Left renal pelvis (tissue), 4 donors: ENCODE data around the gene RGS12. TPM values are rescaled to one million over a fixed set of nuclear protein-coding genes. Genes with fewer than 3 reads are reported as not detected.
A peak's percentile ranks its signal among the peaks of the same experiment; 100 is the strongest.
"Not testable (repeated sequence)": the region's sequence is repeated elsewhere in the genome, so short reads cannot be mapped to it uniquely, and the experiment has no call there.

Experiments used
- DNase-seq, 4 donors: peaks; one replicate each; pipeline ENCODE4 v3.0.0-alpha.2; 2013; ENCODE audit warnings: low read depth in 4 of 4, low spot score in 3 of 4
- polyA plus RNA-seq, 4 donors: library from polyadenylated mRNA; unstranded; fragments of 120-200 nt; gene quantifications; one replicate each; pipeline ENCODE4 v1.2.1, GENCODE V29; 2013; ENCODE audit not compliant: insufficient read length in 4 of 4

RGS12 gene
- polyA plus RNA-seq, 4 donors = 33.4 to 61.7 (median 47.2) TPM

GRCh38 chr4:3295837-3296624, 3.2 kb downstream of the RGS12 start:
- DNase-seq = no peak

DNA sequence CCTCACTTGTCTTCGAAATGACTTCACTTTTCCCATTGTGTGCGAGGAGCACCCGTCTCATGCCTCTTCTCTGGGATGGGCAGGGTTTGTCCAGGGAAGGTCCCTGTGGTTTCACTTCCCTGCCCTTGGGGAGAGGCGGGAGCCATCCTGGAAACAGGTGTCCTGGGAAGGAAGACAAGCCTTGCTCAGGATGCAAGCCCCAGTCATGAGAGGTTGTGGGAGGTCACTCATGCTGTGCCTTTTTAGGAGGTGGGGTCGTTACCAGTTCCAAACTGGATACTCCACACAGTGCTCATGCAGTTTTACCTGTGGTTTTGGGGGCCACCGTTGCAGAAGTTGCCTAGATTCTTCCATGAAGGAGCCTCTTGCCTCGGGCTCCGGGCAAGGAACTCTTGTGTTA, 3.8 kb downstream of the RGS12 start:
- no peak for DNase-seq

- no peak for DNase-seq
Measured at GRCh38 chr4:3297066-3297859, 4.4 kb downstream of the RGS12 start.

DNA sequence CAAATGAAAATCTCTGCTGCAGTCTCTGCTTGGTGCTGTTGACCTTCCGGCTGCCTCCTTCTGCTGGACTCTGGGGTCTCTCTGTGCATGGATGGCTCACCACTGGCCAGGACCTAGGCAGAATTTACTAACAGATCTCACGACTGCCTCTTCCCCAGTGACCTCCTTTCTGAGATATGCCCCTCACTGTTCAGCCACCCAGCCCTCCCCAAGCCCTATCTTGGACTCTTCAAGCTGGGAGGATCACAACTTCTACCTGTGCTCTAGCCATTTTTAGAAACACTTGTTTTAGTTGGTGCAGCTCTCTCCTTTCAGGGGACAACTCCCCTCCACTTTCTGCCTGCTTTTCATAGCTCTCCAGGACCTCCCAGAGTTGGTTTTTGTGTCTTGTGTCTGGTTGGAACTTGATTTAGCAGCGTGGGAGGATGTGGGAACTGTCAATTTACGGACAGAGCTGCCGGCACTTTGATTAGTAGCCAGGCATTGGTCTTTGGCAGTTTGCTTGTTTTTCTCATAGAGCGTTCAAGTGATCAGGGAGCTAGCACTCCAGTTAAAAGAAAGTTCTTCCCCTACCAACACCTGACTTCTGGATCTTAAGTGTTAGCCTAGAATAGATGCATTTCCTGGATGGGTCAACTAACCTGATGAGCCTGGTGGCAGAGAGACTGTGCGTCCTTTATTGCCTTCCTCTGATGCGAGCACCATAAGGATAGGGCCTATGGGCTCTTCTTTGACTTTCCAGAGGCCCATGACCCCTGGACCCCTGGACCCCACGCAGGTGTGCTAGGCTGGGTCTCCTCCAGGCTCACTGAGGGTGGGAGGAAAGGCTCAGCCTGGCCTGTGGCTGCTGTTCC, 6.5 kb downstream of the RGS12 start:
- no peak for DNase-seq

DNA sequence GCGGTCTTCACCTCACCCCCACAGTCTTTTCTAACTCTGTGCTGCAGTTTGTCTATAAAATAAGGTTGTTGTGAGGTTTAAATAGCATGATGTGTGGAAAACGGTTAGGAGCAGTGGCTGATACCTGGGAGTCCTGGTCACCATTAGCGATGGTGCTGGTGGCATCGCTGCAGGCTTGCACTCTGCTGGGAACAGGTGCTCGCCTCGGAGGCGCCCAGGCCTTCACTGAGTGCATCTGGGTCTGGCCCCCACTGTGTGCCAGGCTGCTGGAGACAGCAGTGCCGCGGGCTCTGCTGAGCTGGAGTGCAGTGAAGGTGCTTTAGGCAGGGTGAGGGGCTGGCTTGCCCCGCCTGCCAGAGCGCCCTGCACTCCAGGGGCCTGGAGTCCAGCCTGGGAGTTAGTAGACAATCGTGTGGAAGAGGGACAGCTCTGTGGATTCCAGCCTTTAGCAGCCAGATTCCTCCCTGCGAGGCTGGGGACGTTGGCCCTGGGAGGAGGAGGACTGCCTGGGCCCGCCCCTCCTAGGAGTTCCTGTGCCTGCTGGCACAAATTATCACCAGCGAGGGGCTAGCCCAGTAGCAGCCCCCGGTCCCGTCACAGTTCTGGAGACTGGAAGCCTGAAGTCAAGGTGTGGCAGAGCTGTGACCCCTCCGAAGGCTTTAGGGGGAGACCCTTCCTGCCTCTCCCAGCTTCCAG, 7.3 kb downstream of the RGS12 start:
- DNase-seq = no peak

GRCh38 chr4:3300882-3301281, 8.1 kb downstream of the RGS12 start:
- DNase-seq = not testable (repeated sequence)

DNA sequence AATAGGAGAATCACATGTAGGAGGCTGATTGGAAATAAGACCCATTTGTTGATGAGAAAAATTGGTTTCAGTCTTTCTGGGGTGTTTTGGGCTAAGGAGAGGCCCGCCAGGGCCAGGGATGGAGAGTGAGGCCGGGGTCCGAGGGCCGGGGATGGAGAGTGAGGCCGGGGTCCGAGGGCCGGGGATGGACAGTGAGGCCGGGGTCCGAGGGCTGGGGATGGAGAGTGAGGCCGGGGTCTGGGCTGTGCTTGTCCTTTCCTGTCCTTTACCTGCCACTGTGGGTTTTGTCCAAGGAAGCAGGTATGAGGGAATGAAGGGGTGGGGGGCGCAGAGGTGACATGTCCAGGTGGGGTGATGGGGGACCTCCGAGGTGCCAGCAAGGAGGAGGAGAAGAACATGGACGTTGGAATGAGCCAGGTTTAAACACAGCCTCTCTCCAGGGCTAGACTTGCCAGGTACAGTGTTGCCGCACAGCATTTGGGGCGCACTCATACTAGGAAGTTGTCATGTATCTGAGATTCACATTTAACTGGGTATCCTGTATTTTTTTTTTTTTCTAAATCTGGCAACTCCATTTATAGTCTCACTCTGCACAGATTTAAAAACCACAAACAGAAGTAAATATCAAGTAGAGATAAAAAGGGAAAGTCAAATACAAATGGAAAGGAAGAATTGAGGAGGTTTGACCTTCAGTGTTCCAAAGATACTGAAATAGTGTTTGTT, 8.8 kb downstream of the RGS12 start:
- no peak for DNase-seq

DNA sequence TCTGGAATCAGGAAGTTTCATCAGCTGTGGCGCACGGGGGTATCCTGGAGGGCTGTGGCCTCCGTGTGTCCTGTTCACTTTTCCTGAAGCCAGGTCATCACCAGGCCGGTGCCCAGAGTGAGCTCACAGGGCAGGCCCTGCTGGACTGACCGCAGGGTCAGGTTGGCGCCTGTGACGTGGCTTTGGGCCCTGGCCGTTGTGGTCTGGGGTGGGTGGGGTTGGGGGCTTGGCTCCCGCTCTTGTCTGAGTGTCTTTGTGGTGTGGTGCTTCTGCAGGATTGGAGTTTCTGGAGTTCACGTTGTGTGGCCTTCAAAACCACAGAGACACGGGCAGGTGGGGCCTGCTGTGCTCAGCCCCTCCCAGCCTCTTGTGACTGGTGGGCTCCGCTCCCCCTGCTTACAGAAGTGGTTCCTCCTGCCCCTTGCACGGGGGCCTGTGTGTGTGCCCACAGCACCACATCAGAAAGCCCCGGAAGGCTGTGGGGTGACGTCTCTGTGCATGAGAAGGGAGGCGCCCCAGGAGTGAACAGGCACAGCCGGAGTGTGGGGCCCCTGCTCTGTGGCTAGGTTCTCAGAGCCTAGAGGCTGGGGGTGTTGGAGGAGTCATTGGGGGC, 9.5 kb downstream of the RGS12 start:
- DNase-seq = no peak

DNA sequence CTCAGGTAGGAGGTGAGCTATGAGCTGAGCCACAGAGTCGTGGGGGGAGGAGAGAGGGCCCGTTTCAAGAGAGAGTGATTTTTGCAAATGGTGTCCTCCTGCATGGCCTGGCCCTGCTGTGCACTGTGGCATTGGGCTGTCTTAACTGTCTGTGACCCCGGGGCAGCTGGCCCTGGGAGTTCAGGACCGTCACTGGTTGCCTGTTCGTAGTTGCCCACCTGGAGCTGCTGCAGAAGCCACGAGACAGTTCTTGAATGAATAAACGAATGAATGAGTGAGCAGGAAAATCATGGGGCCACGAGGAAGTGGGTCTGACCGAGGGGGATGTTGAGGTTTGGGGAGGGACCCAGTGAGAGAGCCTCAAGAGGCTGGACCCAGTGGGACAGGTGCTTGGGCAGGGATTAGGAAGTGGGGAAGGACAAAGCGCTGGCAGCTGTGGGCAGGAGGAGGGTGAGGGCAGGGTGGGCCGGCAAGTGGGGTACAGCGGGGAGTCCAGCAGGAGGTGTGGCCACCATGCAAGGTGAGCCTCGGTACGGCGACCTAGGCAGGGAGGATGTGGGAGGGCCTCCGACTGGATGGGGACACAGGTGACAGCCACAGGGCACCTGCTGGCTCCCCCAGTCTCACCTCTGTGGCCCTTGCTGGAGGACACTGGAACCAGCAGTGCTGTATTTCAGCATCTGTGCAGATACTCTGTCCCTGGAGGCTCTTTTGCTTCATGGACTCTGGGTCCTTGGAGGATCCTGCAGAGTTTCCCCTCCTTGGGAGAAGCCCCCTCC, 10.2 kb downstream of the RGS12 start:
- DNase-seq = no peak

DNA sequence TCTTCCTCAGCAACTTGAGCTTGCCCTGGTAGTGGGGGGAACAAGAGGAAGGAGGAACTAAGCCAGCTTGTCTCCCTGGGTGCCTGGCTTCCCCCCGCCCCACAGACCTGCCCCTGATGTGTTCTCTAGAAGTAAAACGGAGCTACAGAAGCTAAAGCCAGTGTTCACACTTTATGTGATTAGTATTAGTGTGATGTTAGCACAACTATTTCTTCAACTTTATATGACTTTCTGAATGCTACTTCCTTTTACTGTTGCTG, 10.7 kb downstream of the RGS12 start:
- no peak for DNase-seq

DNA sequence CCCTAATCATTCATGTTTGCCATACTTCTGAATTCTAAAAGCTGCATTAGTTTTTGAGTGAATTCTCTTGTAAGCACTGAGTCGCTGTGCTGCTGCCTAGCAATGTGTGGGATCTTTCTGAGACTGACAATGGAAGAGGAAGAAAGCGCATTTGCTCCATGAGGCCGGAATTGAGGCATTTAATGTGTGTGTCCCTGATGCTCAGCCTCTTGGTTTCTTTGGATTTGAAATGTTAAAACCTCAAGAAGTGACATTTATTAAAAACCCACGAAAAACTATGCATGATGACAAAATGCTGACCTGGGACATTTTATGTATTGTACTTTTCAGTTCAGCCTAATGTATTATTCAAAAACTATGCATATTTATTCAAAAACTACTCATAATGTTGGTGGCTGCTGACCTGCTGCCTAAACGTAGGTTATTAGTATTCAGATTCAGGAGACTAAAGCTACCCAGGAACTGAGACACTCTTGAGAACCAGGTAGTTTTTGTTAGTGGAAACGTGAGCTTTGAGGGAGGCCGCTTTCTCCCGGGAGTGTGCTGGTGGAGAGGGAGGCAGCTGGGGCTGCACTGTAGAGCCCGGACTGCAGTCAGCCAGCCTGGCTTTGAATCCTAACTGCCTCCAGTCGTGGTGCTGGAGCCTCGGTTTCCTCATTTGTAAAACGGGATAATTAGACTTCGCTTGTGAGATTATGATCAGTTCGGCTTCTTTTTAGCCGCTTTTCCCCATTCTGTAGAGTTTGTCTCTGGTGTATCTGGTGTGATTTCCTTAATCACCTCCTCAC, 11.3 kb downstream of the RGS12 start:
- no peak for DNase-seq

- DNase-seq = peak in 1 of 4 donors; percentile 37
Measured at GRCh38 chr4:3304831-3305609, 12.2 kb downstream of the RGS12 start.

DNA sequence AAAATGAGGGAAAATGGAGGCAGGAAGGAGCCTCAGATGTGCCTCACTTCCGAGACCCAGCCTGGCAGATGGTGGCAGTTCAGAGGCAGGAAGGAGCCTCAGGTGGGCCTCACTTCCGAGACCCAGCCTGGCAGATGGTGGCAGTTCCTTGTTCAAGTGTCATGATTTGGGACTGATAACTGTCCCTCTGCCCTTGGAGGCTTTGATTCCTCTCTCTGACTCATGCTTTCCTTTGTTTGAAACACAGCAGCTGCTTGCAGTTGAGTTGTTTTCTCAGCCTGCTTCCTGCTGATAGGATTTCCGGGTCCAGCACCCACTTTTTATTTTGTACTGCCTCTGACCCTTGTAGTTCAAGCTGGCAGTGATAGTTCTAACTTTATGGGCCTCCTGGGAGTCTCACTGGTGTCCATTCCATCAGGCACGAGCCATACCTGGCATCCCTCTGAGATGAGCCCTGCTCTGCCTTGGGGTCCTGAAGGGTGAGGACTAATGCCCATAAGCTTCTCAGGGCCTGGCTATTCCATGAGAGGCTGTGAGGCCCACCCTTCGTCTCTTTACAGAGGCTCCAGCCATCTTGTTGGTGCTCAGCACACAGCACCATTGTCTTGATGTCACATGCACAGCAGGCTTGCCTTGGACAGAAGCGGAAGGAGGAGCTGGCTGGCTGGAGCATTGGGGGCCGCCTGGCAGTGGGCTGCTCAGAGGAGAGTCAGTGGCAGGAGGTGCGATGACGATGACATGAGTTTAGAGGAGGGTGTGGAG, 13.0 kb downstream of the RGS12 start:
- DNase-seq = no peak

- no peak for DNase-seq
Measured at GRCh38 chr4:3306450-3306849, 13.6 kb downstream of the RGS12 start.

DNA sequence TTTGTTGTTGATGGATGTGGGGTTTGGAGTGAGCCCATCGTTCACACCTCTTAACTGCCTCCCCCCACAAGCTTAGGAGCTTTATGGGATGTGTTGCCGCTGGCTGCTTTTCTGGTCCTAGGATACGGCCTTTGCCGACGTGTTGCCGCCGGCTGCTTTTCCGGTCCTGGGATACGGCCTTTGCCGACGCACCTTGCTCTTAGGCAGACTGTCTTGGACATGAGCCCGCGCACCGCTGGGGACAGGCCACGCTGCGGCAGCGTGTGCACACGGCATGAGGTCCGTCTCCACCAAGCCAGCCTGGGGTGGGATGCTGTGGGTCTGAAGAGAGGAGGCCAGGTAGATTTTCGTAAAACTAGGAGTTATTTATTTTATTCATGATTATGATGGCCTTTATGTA, 14.2 kb downstream of the RGS12 start:
- DNase-seq = no peak

DNA sequence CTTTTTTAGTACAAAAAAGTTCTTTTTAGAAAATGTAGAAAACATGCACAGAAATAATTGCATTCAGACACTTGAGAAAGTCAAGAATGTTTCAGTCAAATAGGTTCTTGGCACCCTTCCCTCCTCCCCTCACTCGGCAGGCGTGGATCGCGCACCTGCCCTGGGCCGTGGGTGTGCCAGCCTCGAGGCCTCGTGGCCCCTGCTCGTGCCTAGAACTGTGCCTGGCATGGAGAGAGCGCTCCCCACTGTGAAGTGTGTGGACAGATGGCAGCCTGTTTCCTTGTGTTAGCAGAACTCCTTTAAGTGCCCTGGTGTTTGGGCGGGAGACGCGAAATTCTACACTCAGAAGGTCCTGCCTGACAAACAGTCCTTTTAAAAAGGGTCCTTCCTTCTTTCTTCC, 14.7 kb downstream of the RGS12 start:
- DNase-seq = no peak
